Loucy (cell line): ENCODE results near the gene UTP14C.
"Not testable (repeated sequence)": the region's sequence is repeated elsewhere in the genome, so short reads cannot be mapped to it uniquely, and the experiment has no call there.

Experiments used
- H2AFZ ChIP-seq: fragments of 200-600 bp; sonication (generic); 2 replicates; pipeline ENCODE4 v1.6.0; 2016; ENCODE audit warnings: antibody characterized with exemption, mild to moderate bottlenecking, low read length, moderate library complexity
- H3F3A ChIP-seq: fragments of 200-600 bp; 2 replicates; pipeline ENCODE4 v1.6.0; 2016; ENCODE audit warnings: antibody characterized with exemption, low read depth, mild to moderate bottlenecking
- H3K27me3 ChIP-seq: fragments of 200-600 bp; sonication (generic); 2 replicates; pipeline ENCODE4 v1.6.1; 2014; ENCODE audit warnings: low read length, mild to moderate bottlenecking; ENCODE audit not compliant: insufficient read depth, poor library complexity, severe bottlenecking
- H3K36me3 ChIP-seq: fragments of 200-600 bp; sonication (generic); 2 replicates; pipeline ENCODE4 v1.6.1; 2016; ENCODE audit warnings: low read length; ENCODE audit not compliant: insufficient read depth
- H3K4me1 ChIP-seq: fragments of 200-600 bp; sonication (generic); 2 replicates; pipeline ENCODE4 v1.5.1; 2014; ENCODE audit warnings: low read length, mild to moderate bottlenecking; ENCODE audit not compliant: insufficient read depth, poor library complexity, severe bottlenecking
- H3K4me2 ChIP-seq: fragments of 200-600 bp; sonication (generic); 2 replicates; pipeline ENCODE4 v1.6.0; 2014; ENCODE audit warnings: antibody characterized with exemption, low read length, low read depth, mild to moderate bottlenecking; ENCODE audit not compliant: poor library complexity, severe bottlenecking
- H3K4me3 ChIP-seq: fragments of 200-600 bp; sonication (generic); 2 replicates; pipeline ENCODE4 v1.5.1; 2014; ENCODE audit warnings: low read length, mild to moderate bottlenecking, mixed read lengths; ENCODE audit not compliant: poor library complexity, severe bottlenecking
- H3K79me2 ChIP-seq: fragments of 200-600 bp; sonication (generic); 2 replicates; pipeline ENCODE4 v1.6.1; 2014; ENCODE audit warnings: low read length; ENCODE audit not compliant: insufficient read depth
- H3K9ac ChIP-seq: fragments of 200-600 bp; sonication (generic); 2 replicates; pipeline ENCODE4 v1.6.0; 2014; ENCODE audit warnings: mild to moderate bottlenecking, low read depth, low read length, moderate library complexity; ENCODE audit not compliant: poor library complexity, severe bottlenecking
- H3K9me2 ChIP-seq: fragments of 200-600 bp; sonication (generic); replicated peaks from 2 replicates; pipeline ENCODE4 v1.6.1; 2016; ENCODE audit warnings: low read depth, low read length, mixed read lengths
- H3K9me3 ChIP-seq: fragments of 200-600 bp; sonication (generic); 2 replicates; pipeline ENCODE4 v1.6.1; 2014; ENCODE audit warnings: mild to moderate bottlenecking, antibody characterized with exemption, low read length, low read depth; ENCODE audit not compliant: insufficient read depth
- H4K20me1 ChIP-seq: fragments of 200-600 bp; sonication (generic); 2 replicates; pipeline ENCODE4 v1.6.0; 2014; ENCODE audit warnings: antibody characterized with exemption, low read length, mild to moderate bottlenecking; ENCODE audit not compliant: insufficient read depth, poor library complexity, severe bottlenecking
- EZH2phosphoT487 ChIP-seq: fragments of 200-600 bp; IDR thresholded peaks from 2 replicates; pipeline ENCODE4 v1.6.1; 2018; ENCODE audit warnings: antibody characterized with exemption, mild to moderate bottlenecking, moderate library complexity, borderline replicate concordance
- TF ChIP-seq, protein P1 (sequence below): fragments of 200-600 bp; sonication (generic); conservative IDR thresholded peaks from 2 replicates; pipeline ENCODE4 v1.5.1; 2014; ENCODE audit warnings: mild to moderate bottlenecking, antibody characterized with exemption, low read length

Gene UTP14C

DNA sequence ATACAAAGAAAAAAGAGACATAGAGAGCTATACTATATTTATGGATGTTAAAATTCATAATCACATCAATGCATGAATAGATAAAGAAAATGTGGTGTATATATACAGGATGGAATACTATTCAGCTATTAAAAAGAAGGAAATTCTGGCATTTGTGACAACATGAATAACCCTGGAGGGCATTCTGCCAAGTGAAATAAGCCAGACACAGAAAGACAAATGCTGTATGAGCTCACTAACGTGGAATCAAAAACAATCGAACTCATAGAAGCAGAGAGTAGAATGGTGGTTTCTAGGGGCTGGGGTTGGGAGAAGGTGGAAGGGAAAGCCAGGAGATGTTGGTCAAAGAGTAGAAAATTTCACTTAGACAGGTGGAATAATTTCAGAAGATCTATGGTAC, 24.0 kb downstream of the UTP14C start:
- Histone ChIP-seq H3K27me3 (no peaks in the 10 kb centered on the region), H3K9ac (no peak overlapping the region), H3K4me1 (no peaks in the 10 kb centered on the region), H3K9me3 (no peaks in the 10 kb centered on the region), H3K4me2 (no peak overlapping the region), H3K79me2 (no peaks in the 10 kb centered on the region), H3K4me3 (no peak overlapping the region), H2AFZ (no peak overlapping the region), H3F3A (no peaks in the 10 kb centered on the region), H3K36me3 (no peaks in the 10 kb centered on the region), H3K9me2 (no peaks in the 10 kb centered on the region), H4K20me1 (no peaks in the 10 kb centered on the region)
- TF ChIP-seq, protein P1, sequence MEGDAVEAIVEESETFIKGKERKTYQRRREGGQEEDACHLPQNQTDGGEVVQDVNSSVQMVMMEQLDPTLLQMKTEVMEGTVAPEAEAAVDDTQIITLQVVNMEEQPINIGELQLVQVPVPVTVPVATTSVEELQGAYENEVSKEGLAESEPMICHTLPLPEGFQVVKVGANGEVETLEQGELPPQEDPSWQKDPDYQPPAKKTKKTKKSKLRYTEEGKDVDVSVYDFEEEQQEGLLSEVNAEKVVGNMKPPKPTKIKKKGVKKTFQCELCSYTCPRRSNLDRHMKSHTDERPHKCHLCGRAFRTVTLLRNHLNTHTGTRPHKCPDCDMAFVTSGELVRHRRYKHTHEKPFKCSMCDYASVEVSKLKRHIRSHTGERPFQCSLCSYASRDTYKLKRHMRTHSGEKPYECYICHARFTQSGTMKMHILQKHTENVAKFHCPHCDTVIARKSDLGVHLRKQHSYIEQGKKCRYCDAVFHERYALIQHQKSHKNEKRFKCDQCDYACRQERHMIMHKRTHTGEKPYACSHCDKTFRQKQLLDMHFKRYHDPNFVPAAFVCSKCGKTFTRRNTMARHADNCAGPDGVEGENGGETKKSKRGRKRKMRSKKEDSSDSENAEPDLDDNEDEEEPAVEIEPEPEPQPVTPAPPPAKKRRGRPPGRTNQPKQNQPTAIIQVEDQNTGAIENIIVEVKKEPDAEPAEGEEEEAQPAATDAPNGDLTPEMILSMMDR, result no peak
- TF ChIP-seq EZH2phosphoT487, result no peak

DNA sequence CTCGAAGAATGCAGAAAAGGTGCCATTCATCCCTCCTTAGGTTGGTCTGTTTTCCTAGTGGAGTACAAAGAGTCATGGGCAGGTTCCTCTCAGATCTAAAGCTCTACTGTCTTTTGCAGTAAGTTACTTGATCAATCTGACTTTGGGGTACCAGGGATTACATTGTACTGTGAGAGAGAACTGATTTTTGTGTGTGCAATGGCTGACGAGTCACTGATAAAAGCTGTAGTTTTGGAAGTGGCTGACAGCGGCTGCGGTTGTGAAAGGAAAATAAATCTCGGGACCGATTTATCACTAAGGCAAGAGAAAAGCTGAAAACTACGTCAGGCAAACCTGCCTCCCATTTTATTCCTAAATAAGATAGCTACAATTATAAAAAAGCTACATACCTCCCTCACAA, 26.9 kb downstream of the UTP14C start:
- Histone ChIP-seq H3K9me2 (no peaks in the 10 kb centered on the region), H3K36me3 (no peaks in the 10 kb centered on the region), H3K9me3 (no peaks in the 10 kb centered on the region), H3K27me3 (no peaks in the 10 kb centered on the region), H3K9ac (no peak overlapping the region), H3K4me1 (no peaks in the 10 kb centered on the region), H3F3A (no peaks in the 10 kb centered on the region), H3K79me2 (no peaks in the 10 kb centered on the region), H4K20me1 (no peaks in the 10 kb centered on the region), H2AFZ (no peak overlapping the region), H3K4me3 (no peak overlapping the region), H3K4me2 (no peak overlapping the region)
- TF ChIP-seq EZH2phosphoT487, result no peak
- TF ChIP-seq, protein P1, result no peak

DNA sequence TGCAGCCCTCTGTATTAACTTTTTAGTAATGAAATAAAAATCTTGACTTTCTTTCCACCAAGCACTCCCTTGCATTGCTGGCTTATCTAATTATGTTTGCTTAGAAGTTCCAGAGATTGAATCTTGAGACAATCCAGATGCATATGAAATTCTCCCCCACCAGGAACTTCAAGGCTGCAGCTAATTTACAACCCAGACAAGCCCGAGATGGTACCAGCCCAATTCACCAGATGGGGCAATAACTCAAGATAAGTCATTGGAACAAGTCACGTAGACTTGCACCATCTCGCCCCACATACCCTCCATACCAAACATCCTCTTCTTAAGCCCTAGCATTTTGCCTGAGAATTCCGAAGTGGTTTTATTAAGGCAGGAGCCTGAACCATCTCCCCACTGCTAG, 29.0 kb downstream of the UTP14C start:
- TF ChIP-seq EZH2phosphoT487, result no peak
- TF ChIP-seq, protein P1, result no peak
- no peaks in the 10 kb centered on the region for H3K9me3 ChIP-seq
- H2AFZ ChIP-seq, result no peak overlapping the region
- H3K79me2 ChIP-seq, result no peaks in the 10 kb centered on the region
- H3F3A ChIP-seq, result no peaks in the 10 kb centered on the region
- H3K9ac ChIP-seq, result no peak overlapping the region
- H3K27me3 ChIP-seq, result no peaks in the 10 kb centered on the region
- H3K9me2 ChIP-seq, result no peaks in the 10 kb centered on the region
- no peaks in the 10 kb centered on the region for H4K20me1 ChIP-seq
- H3K4me1 ChIP-seq, result no peaks in the 10 kb centered on the region
- H3K36me3 ChIP-seq, result no peaks in the 10 kb centered on the region
- H3K4me2 ChIP-seq, result no peak overlapping the region
- H3K4me3 ChIP-seq, result no peak overlapping the region

DNA sequence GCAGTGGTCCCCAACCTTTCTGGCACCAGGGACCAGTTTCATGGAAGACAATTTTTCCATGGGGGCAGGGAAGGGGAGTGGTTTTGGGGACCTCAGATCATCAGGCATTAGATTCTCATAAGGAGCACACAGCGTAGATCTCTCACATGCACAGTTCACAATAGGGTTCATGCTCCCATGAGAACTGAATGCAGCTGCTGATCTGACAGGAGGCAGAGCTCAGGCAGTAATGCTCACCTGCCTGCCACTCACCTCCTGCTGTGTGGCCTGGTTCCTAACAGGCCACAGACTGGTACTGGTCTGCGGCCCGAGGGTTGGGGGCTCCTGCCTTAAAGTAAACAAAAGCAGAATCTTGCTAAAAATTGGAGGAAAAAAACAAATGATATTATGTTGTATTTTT, 36.6 kb downstream of the UTP14C start:
- not testable (repeated sequence) for H3K27me3 ChIP-seq, H3F3A ChIP-seq, H4K20me1 ChIP-seq, H3K9me3 ChIP-seq, H3K36me3 ChIP-seq, H2AFZ ChIP-seq, H3K79me2 ChIP-seq, H3K4me3 ChIP-seq, H3K4me1 ChIP-seq, H3K9me2 ChIP-seq, H3K4me2 ChIP-seq, H3K9ac ChIP-seq
